ENCODE results near the gene SBF2.

SBF2 gene

GRCh38 chr11:9838961-9839360 is 455.1 kb downstream of the SBF2 start:
- no peak for DNase-seq

- DNase-seq = no peak
Observed at GRCh38 chr11:9838229-9838628, 455.8 kb downstream of the SBF2 start.

GRCh38 chr11:9834291-9834690 is 459.7 kb downstream of the SBF2 start:
- DNase-seq = no peak

- DNase-seq = no peak
Observed at GRCh38 chr11:9831122-9831521, 462.9 kb downstream of the SBF2 start.

GRCh38 chr11:9827708-9828107 is 466.3 kb downstream of the SBF2 start:
- DNase-seq = no peak

- DNase-seq = no peak
Observed at GRCh38 chr11:9826390-9826789, 467.6 kb downstream of the SBF2 start.

- no peak for DNase-seq
Observed at GRCh38 chr11:9825895-9826294, 468.1 kb downstream of the SBF2 start.

GRCh38 chr11:9825315-9825714 is 468.7 kb downstream of the SBF2 start:
- peak; percentile 17 for DNase-seq

GRCh38 chr11:9823887-9824385 is 470.1 kb downstream of the SBF2 start:
- no peak for DNase-seq

GRCh38 chr11:9823439-9823838 is 470.6 kb downstream of the SBF2 start:
- no peak for DNase-seq

- no peak for DNase-seq
Observed at GRCh38 chr11:9821008-9821752, 472.8 kb downstream of the SBF2 start.

- no peak for DNase-seq
Observed at GRCh38 chr11:9820260-9820659, 473.8 kb downstream of the SBF2 start.

GRCh38 chr11:9817191-9817590 is 476.8 kb downstream of the SBF2 start:
- DNase-seq = no peak

- DNase-seq = peak; percentile 5
Observed at GRCh38 chr11:9815486-9816136, 478.4 kb downstream of the SBF2 start.

- DNase-seq = no peak
Observed at GRCh38 chr11:9814108-9814507, 479.9 kb downstream of the SBF2 start.

- DNase-seq = peak; percentile 77
Observed at GRCh38 chr11:9808943-9809342, 485.1 kb downstream of the SBF2 start.

- no peak for DNase-seq
Observed at GRCh38 chr11:9806946-9807687, 486.9 kb downstream of the SBF2 start.

- no peak for DNase-seq
Observed at GRCh38 chr11:9804419-9804902, 489.6 kb downstream of the SBF2 start.

GRCh38 chr11:9803685-9804418 is 490.2 kb downstream of the SBF2 start:
- no peak for DNase-seq

GRCh38 chr11:9802291-9802861 is 491.6 kb downstream of the SBF2 start:
- no peak for DNase-seq

- DNase-seq = no peak
Observed at GRCh38 chr11:9799886-9800285, 494.1 kb downstream of the SBF2 start.

- DNase-seq = peak; percentile 6
Observed at GRCh38 chr11:9797300-9797699, 496.7 kb downstream of the SBF2 start.

- no peak for DNase-seq
Observed at GRCh38 chr11:9796854-9797253, 497.2 kb downstream of the SBF2 start.

Data from MV-4-11 (cell line).